ENCODE measurements around the gene UBE2E3.
"Not testable (repeated sequence)": the region's sequence is repeated elsewhere in the genome, so short reads cannot be mapped to it uniquely, and the experiment has no call there.

UBE2E3 gene

GRCh38 chr2:180980106-180980942 is at the start of gene UBE2E3:
Gene UBE2E3, plus strand, starts transcription at chr2:180980605. Its CDS starts 1,438 bp downstream, at chr2:180982043.
- DNase-seq = peak; percentile 68

- no peak for DNase-seq
Observed at GRCh38 chr2:180931841-180932240, 48.6 kb upstream of the UBE2E3 start.

- DNase-seq = no peak
Observed at GRCh38 chr2:180933332-180933731, 47.1 kb upstream of the UBE2E3 start.

- no peak for DNase-seq
Observed at GRCh38 chr2:180934911-180935310, 45.5 kb upstream of the UBE2E3 start.

- not testable (repeated sequence) for DNase-seq
Observed at GRCh38 chr2:180937480-180937879, 42.9 kb upstream of the UBE2E3 start.

- no peak for DNase-seq
Observed at GRCh38 chr2:180938451-180938850, 42.0 kb upstream of the UBE2E3 start.

- no peak for DNase-seq
Observed at GRCh38 chr2:180943275-180943674, 37.1 kb upstream of the UBE2E3 start.

GRCh38 chr2:180944372-180944771 is 36.0 kb upstream of the UBE2E3 start:
- DNase-seq = no peak

- no peak for DNase-seq
Observed at GRCh38 chr2:180947208-180947689, 33.2 kb upstream of the UBE2E3 start.

GRCh38 chr2:180949896-180950295 is 30.5 kb upstream of the UBE2E3 start:
- no peak for DNase-seq

GRCh38 chr2:180952082-180952481 is 28.3 kb upstream of the UBE2E3 start:
- no peak for DNase-seq

GRCh38 chr2:180952731-180953336 is 27.6 kb upstream of the UBE2E3 start:
- no peak for DNase-seq

GRCh38 chr2:180953550-180953949 is 26.9 kb upstream of the UBE2E3 start:
- no peak for DNase-seq

GRCh38 chr2:180955101-180955500 is 25.3 kb upstream of the UBE2E3 start:
- DNase-seq = no peak

- no peak for DNase-seq
Observed at GRCh38 chr2:180959787-180960186, 20.6 kb upstream of the UBE2E3 start.

GRCh38 chr2:180960982-180961381 is 19.4 kb upstream of the UBE2E3 start:
- no peak for DNase-seq

GRCh38 chr2:180962727-180963314 is 17.6 kb upstream of the UBE2E3 start:
- DNase-seq = no peak

GRCh38 chr2:180966378-180966777 is 14.0 kb upstream of the UBE2E3 start:
- DNase-seq = no peak

- no peak for DNase-seq
Observed at GRCh38 chr2:180969124-180969523, 11.3 kb upstream of the UBE2E3 start.

- no peak for DNase-seq
Observed at GRCh38 chr2:180970016-180970415, 10.4 kb upstream of the UBE2E3 start.

- no peak for DNase-seq
Observed at GRCh38 chr2:180971811-180972210, 8.6 kb upstream of the UBE2E3 start.

- no peak for DNase-seq
Observed at GRCh38 chr2:180975585-180975984, 4.8 kb upstream of the UBE2E3 start.

- DNase-seq = no peak
Observed at GRCh38 chr2:180978903-180979748, 1.3 kb upstream of the UBE2E3 start.
